NCI-H2107 treated with DMSO at 0.1 percent for 48 hours (cell line): ENCODE measurements around the gene NPIPA1.
"Not testable (repeated sequence)": the region's sequence is repeated elsewhere in the genome, so short reads cannot be mapped to it uniquely, and the experiment has no call there.

ENCODE experiments used
- DNase-seq: peaks from one replicate; lab custom pipeline; 2025; ENCODE audit not compliant: unreplicated experiment; lab: John Stamatoyannopoulos, UW

NPIPA1 gene

DNA sequence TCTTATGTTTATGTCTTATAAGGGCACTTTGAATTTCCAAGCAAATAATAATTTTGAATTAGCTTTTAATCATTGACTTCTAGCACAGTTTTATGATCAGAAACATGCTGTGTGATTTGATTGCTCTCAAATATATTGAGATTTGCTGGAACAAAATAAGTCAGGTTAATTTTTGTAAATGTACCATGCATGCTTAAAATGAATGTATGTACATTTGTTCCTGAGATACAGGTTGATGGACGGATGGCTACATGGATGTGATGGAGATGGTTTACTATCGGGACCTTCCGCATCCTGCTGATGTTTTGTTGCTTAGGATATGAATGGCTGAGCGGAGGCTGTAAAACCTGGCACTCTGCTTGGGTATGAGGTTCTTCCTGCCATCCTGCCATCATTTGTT lies at the start of gene NPIPA1:
NPIPA1 (plus strand) TSS at position 301 of the 400 bp plus-strand sequence; CDS start at position 301, 0 bp downstream.
- not testable (repeated sequence) for DNase-seq

DNA sequence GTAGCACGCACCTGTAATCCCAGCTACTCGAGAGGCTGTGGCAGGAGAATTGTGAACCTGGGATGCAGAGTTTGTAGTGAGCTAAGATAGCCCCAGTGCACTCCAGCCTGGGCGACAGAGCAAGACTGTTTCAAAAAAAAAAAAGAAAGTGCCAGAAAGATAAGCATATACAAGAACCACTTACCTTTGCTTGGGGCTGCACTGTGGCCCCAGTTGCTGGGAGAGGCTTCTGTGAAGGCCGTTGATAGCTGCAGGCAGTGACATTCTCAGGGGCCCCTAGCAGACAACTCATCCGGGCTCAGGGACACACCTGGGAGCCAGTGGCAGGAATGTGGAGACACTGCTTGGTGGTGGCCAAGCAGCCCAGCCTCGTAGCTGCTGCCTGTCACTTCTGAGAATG lies 45.1 kb upstream of the NPIPA1 start:
- not testable (repeated sequence) for DNase-seq

DNA sequence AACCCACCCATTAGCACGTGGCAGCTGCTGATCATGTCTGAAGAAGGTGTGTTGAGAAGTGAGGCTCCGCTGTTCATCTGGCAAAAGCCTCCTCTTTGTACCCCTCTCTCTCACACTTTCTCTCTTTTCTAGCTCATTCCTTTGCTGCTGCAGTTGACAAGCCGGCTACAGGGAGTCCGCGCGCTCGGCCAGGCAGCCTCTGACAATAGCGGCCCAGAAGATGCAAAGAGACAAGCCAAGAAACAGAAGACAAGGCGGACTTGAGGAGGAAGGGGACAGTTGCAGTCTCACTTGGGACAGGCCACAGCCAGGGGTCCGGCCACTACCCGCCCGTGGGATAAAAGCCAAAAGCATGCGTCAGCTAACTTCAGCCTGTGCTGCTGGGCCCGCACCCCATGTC lies 41.9 kb upstream of the NPIPA1 start:
- not testable (repeated sequence) for DNase-seq

DNA sequence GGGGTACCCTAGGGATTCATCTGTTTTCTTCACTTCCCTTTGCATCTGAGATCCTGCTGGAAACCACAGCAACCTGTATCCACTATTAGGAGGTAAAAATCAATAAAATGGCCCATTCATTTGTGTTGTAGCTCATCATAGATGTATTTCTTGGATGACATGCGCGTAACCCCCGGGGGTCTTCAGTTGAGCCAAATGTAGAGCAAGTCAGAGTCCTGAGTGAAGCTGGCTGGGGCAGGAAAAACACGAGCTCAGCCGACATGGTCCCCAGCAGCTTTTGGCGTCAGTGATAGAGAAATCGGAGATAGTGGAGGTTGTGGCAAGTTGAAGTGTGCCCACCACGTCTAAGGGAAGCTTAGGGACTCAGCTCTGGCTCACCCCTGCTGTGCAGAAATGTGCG lies 41.2 kb upstream of the NPIPA1 start:
- DNase-seq: not testable (repeated sequence)

DNA sequence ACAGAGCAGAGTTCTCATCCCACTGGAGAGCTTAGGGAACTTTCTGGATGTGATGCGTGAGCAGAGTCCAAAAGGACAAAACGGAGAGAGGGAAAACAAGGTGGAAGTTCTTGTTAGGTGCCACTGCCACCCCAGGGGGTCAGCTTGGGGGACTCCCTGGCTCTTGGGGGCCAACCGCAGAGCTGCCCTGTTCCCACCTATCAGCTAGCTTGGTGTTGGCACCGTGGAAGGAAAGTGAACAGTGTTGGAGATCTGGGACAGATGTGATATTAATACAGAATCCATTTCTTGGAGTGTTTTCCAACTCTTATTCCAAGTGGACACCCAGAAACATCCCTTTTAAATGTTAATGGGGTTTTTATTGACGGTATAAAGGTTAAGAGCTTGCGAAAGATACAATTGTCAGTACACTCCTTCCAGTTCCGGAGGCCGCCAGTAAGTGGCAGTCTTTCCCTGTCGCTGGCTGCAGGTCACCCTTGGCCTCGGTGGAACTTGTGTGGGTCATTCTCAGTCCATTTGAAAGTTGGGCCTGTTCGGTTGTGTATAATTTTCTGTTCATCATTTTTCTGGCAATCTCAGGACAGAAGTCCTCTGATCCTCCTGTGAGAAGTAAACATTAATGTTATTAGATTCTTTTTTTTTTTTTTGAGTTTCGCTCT lies 40.1 kb upstream of the NPIPA1 start:
- DNase-seq: not testable (repeated sequence)

DNA sequence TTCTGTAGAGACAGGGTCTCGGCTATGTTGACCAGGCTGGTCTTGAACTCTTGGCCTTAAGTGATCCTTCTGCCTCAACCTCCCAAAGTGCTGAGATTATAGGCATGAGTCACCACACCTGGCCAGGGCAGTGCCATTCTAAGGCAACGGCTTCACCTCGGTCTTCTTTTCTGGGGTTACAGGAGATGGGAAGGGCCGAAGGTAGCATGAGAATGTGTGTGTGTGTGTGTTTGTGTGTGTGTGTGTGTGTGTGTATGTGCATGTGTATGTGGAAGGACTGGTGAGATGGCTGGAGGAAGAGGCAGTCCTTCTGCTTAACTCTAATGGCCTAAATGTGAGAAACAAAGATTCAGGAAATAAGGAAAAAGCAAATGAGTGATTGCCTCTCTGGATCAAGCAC lies 39.1 kb upstream of the NPIPA1 start:
- DNase-seq: not testable (repeated sequence)

DNA sequence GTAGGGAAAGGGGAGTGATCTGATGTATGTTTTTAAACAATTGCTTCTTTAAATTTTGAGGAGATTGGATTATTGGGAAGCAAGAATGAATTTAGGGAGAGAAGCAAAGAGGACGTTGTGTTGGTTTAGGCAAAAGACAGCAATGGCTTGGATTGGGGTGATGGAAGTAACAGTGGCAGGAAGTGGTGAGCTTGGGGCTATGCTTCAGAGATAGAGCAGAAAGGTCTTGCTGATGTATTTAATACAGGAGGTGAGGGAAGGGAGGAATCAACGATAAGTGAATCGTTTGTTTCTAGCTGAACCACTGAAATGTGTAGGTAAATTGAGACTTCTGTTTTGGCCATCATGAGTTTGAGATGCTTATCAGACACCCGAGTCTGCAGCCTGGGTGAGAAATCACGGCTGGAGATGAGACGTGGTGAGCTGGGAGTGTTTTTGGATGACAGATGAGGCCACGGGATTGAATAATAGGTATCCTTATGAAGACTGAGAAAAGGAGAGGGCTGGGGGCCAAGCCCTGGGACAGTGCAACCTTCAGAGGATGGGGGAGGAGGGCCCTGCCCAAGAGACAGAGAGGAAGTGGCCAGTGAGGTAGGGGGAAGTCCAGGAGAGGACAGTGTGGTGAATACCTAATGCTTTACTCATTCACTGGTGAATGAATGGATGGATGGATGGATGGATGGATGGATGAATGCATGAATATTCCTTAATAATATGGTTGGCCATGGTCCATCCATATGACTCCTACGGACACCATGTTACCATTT lies 33.9 kb upstream of the NPIPA1 start:
- not testable (repeated sequence) for DNase-seq

DNA sequence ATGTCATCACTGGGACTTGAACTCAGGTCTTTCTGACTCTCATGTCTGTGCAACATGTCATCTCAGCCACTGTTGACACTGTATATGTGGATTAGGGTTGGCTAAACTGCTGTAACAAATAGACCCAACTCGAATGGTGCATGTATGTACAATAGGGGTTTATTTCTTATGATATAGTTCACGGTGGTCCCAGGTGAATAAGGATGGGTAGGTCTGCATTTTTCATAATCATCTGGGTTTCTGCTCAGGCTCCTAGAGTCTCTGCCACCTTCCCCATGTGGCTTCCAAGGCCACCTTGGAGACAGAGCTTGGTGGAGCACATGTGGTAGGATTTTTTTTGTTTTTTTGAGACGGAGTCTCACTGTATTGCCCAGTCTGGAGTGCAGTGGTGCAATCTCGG lies 27.5 kb upstream of the NPIPA1 start:
- DNase-seq: not testable (repeated sequence)

DNA sequence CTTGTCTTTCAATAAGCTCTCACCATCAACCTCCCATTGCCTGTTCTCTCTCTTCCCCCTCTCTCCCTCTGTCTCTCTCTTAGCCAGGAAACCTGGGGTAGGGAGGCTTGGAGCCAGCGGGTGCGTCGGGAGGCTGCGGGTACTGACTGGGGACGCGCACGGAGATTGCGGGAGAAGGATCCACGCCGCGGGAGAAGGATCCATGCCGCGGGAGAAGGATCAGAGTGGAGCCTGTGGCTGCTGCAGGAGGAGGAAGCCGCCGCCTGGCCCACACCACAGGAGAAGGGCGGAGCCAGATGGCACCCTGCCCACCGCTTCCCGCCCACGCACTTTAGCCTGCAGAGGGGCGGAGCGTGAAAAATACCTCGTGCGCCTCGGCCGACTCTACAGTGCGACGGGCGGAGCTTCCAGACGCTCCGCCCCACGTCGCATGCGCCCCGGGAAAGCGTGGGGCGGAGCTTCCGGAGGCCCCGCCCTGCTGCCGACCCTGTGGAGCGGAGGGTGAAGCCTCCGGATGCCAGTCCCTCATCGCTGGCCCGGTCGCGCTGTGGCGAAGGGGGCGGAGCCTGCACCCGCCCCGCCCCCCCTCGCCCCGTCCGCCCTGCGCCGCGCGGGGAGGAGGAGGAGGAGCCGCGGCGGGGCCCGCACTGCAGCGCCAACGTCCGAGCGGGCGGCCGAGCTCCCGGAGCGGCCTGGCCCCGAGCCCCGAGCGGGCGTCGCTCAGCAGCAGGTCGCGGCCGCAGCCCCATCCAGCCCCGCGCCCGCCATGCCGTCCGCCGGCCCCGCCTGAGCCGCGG lies 26.2 kb upstream of the NPIPA1 start:
- not testable (repeated sequence) for DNase-seq

DNA sequence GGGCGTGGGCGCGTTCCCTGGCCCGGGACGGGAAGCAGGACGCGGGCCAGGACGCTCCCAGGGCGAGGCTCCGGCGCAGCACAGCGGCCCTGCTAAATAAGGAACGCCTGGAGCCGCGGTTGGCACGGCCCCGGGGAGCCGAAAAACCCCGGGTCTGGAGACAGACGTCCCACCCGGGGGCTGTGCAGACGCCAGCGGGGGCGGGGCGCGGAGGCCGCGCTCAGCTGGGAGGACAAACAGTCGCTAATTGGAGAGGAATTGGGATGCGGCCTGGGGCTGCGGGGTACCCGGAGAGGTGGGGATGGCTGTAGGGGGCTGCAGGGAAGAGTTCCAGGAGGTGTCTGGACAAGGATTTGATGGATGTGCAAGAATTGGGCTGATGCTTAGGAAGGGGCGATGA lies 25.3 kb upstream of the NPIPA1 start:
- DNase-seq: not testable (repeated sequence)

DNA sequence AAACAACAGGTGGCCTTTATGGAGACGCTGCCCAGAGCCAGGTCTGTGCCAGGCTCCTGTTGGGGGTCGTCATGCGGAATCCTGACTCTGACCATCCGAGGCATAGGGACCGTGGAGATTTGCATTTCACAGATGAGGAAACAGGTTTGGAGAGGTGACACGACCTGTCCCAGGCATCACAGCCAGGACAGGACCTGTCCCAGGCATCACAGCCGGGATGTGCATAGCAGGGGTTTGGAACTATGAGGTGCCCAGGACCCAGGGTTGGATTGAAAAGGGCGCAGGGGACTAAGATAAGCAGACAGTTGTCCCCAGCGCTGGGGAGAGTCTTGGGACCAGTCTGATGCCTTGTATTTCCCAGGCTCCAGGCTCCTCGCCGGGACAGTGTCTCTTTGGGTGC lies 24.7 kb upstream of the NPIPA1 start:
- not testable (repeated sequence) for DNase-seq

DNA sequence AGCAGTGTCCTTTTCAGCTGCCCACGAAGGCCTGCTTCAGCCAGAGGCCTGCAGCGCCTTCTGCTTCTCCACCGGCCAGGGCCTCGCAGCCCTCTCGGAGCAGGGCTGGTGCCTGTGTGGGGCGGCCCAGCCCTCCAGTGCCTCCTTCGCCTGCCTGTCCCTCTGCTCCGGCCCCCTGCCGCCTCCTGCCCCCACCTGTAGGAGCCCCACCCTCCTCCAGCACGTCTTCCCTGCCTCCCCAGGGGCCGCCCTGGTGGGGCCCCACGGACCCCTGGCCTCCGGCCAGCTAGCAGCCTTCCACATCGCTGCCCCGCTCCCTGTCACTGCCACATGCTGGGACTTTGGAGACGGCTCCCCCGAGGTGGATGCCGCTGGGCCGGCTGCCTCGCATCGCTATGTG lies 18.7 kb upstream of the NPIPA1 start:
- not testable (repeated sequence) for DNase-seq

DNA sequence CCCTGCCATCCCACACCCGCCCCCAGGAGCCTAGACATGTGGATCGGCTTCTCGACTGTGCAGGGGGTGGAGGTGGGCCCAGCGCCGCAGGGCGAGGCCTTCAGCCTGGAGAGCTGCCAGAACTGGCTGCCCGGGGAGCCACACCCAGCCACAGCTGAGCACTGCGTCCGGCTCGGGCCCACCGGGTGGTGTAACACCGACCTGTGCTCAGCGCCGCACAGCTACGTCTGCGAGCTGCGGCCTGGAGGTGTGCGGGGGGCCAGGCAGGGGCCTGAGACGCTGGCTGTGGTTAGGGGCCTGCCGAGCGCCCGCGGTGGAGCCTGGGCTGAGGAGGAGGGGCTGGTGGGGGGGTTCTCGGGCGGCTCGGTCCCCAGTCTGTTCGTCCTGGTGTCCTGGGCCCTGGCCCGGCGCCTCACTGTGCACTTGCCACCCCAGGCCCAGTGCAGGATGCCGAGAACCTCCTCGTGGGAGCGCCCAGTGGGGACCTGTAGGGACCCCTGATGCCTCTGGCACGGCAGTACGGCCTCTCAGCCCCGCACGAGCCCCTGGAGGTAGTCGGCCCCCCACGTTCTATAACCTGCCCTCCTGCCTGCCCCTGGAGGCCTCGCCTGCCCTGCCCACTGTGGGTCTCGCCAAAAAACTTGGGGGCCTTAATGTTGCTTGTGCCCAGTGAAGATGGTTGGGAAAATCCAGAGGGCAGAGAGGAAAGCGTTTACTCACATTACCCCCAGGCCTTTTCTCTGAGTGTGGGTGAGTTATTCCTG lies 17.2 kb upstream of the NPIPA1 start:
- not testable (repeated sequence) for DNase-seq

DNA sequence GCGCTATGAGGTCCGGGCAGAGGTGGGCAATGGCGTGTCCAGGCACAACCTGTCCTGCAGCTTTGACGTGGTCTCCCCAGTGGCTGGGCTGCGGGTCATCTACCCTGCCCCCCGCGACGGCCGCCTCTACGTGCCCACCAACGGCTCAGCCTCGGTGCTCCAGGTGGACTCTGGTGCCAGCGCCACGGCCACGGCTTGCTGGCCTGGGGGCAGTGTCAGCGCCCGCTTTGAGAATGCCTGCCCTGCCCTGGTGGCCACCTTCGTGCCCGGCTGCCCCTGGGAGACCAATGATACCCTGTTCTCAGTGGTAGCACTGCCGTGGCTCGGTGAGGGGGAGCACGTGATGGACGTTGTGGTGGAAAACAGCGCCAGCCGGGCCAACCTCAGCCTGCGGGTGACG lies 15.0 kb upstream of the NPIPA1 start:
- not testable (repeated sequence) for DNase-seq

DNA sequence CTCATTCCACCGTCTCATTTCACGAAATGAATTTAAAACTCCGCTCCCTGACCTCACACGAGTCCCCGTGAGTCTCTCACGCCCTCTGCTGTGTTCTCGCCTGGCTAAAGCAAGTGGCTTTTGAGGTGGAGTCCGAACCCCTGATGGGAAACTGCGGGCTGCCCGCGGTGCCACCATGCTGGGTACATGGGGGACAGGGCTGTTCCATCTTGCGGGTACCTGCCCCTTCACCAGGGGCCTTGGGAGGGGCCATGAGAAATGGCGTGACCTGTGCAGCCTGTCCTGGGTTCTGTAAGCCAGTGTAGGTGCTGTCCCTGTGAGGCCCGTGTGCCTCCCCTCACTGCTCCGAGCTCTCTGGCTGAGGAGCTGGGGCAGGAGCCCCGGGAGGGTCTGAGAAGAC lies 14.3 kb upstream of the NPIPA1 start:
- not testable (repeated sequence) for DNase-seq

DNA sequence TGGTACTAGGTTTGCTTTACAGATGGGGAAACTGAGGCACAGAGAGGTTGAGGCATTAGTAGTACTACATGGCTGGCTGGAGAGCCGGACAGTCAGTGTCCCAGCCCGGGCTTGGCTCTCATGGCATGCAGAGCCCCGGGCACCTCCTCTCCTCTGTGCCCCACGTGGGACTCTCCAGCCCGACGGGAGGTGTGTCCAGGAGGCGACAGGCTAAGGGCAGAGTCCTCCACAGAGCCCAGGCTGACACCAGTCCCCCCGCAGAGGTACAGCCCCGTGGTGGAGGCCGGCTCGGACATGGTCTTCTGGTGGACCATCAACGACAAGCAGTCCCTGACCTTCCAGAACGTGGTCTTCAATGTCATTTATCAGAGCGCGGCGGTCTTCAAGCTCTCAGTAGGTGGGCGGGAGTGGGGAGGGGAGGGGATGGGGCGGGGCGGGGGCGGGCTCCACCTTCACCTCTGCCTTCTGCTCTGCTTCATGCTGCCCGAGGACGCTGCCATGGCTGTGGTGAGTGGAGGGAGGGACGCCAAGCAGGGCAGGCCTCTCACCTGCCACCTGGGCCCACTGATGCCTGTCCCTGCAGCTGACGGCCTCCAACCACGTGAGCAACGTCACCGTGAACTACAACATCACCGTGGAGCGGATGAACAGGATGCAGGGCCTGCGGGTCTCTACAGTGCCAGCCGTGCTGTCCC lies 13.7 kb upstream of the NPIPA1 start:
- DNase-seq: not testable (repeated sequence)

DNA sequence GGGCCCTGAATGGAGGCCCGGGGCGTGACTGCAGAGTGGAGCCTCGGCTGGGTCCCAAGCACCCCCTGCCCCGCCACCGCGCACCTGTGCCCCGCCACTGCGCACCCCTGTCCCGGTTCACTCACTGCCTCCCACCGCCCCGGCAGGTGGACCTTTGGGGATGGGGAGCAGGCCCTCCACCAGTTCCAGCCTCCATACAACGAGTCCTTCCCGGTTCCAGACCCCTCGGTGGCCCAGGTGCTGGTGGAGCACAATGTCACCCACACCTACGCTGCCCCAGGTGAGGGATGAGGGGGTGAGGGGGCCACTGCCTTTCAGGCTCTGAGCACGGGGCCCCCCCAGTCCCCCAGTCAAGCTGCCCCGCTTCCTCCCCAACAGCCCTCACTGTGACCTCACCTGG lies 12.9 kb upstream of the NPIPA1 start:
- not testable (repeated sequence) for DNase-seq

DNA sequence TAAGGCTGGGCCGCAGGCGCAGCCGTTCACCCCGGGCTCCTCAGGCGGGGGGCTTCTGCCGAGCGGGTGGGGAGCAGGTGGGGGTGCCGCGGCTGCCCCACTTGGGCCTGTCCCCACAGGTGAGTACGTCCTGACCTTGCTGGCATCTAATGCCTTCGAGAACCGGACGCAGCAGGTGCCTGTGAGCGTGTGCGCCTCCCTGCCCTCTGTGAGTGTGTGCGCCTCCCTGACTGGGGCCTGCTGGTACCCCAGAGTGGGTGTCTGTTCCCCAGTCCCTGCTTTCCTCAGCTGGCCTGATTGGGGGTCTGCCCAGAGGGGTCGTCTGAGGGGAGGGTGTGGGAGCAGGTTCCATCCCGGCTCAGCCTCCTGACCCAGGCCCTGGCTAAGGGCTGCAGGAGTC lies 12.3 kb upstream of the NPIPA1 start:
- DNase-seq: not testable (repeated sequence)

DNA sequence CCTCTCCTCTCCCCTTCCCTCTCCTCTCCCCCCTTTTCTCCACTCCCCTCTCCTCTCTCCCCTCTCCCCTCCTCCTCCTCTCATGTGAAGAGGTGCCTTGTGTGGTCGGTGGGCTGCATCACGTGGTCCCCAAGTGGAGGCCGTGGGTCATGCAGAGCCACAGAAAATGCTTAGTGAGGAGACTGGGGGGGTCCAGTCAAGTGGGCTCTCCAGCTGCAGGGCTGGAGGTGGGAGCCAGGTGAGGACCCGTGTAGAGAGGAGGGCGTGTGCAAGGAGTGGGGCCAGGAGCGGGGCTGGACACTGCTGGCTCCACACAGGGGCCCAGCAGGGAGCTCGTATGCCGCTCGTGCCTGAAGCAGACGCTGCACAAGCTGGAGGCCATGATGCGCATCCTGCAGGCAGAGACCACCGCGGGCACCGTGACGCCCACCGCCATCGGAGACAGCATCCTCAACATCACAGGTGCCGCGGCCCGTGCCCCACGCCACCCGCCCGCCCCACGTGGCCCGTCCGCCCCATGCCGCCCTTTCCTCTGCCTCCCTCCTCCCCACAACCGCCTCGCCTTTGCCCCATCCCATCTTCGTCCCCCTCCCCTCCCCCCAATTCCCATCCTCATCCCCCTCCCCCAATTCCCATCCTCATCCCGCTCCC lies 9.1 kb upstream of the NPIPA1 start:
- not testable (repeated sequence) for DNase-seq

DNA sequence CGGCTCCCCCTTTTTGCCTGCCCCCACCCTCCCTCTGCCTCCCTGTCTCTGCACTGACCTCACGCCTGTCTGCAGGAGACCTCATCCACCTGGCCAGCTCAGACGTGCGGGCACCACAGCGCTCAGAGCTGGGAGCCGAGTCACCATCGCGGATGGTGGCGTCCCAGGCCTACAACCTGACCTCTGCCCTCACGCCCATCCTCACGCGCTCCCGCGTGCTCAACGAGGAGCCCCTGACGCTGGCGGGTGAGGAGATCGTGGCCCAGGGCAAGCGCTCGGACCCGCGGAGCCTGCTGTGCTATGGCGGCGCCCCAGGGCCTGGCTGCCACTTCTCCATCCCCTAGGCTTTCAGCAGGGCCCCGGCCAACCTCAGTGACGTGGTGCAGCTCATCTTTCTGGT lies 8.1 kb upstream of the NPIPA1 start:
- not testable (repeated sequence) for DNase-seq
